Measurements from ENCODE around the gene ICA1L. TPM values are rescaled to one million over a fixed set of nuclear protein-coding genes. Genes with fewer than 3 reads are reported as not detected.

The ICA1L gene
- total RNA-seq, 1 experiment from 2014 or later = not detected

DNA sequence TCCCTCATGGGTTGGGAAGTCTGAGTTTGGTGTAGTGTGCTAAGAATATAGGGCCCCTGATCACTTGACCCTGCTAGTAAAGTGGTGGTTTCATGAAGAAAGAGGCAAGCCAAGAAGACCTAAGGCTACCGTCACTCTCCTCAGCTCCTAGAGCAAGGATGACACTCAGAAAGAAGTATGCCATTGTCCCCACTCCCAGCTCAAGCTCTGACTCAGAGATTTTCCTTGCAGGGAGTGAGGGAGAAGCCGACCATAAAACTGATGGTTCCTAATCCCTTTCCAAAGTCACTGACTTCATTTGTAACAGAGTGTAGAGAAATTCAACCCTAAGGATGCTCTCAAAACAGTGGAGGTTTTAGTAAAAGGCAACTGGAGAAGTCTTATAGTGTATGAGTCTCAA lies 80.9 kb downstream of the ICA1L start:
- H3K27ac ChIP-seq = no peak overlapping the region
- no peaks in the 10 kb centered on the region for H3K27me3 ChIP-seq (ENCODE audit: insufficient read depth, low read depth)
- H3K79me2 ChIP-seq (ENCODE audit: low read depth) = no peaks in the 10 kb centered on the region
- H4K20me1 ChIP-seq (ENCODE audit: insufficient read depth) = no peaks in the 10 kb centered on the region
- no peak overlapping the region for H3K4me3 ChIP-seq
- H3K36me3 ChIP-seq (ENCODE audit: low read depth) = no peaks in the 10 kb centered on the region
- no peaks in the 10 kb centered on the region for H3K4me1 ChIP-seq (replicated peaks; ENCODE audit: insufficient read depth)
- intact Hi-C loops (cut with micrococcal nuclease; ENCODE audit: unreplicated experiment) = no loop called here
- no peaks in the 10 kb centered on the region for H3K9me3 ChIP-seq (ENCODE audit: insufficient read depth, low read depth)
- POLR2A ChIA-PET (ENCODE audit: unreplicated experiment) = no interaction called here
- BruUV-seq (replicated peaks) = no TSS peak
- no peaks in the 10 kb centered on the region for H3F3A ChIP-seq (ENCODE audit: insufficient read depth, low read depth)
- CTCF ChIA-PET = no interaction called here
- no peak for DNase-seq
- no peak overlapping the region for H3K4me2 ChIP-seq
- no peaks in the 10 kb centered on the region for H3K9me2 ChIP-seq (ENCODE audit: insufficient read depth)
- no peak overlapping the region for H2AFZ ChIP-seq
- TF ChIP-seq, protein P1, sequence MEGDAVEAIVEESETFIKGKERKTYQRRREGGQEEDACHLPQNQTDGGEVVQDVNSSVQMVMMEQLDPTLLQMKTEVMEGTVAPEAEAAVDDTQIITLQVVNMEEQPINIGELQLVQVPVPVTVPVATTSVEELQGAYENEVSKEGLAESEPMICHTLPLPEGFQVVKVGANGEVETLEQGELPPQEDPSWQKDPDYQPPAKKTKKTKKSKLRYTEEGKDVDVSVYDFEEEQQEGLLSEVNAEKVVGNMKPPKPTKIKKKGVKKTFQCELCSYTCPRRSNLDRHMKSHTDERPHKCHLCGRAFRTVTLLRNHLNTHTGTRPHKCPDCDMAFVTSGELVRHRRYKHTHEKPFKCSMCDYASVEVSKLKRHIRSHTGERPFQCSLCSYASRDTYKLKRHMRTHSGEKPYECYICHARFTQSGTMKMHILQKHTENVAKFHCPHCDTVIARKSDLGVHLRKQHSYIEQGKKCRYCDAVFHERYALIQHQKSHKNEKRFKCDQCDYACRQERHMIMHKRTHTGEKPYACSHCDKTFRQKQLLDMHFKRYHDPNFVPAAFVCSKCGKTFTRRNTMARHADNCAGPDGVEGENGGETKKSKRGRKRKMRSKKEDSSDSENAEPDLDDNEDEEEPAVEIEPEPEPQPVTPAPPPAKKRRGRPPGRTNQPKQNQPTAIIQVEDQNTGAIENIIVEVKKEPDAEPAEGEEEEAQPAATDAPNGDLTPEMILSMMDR (conservative IDR thresholded peaks at IDR 0.05) = no peak
- no peak for TF ChIP-seq EZH2 (IDR thresholded peaks at IDR 0.05; ENCODE audit: low read depth)

DNA sequence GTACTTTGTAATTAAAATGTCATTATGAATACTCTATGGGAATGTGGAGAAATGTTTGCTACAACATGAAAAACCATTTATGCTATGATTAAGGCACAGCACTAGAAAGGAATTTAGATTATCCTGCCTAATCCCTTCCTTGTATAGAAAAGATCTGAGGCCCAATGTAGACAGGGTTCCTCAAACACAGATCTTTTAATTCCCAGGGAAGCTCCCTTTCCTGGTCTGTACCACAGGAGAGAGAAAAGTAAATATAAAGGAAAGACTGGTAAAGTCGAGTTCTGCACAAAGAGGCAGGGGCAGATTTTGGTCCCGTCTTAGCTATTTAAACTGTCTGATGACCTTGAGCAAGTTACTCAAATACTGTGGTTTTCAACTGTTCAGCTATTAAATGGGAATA lies 84.7 kb downstream of the ICA1L start:
- no peaks in the 10 kb centered on the region for H3K79me2 ChIP-seq (ENCODE audit: low read depth)
- no peak for DNase-seq
- no peaks in the 10 kb centered on the region for H3K9me3 ChIP-seq (ENCODE audit: insufficient read depth, low read depth)
- no peak overlapping the region for H3K4me3 ChIP-seq
- no peaks in the 10 kb centered on the region for H3K4me1 ChIP-seq (replicated peaks; ENCODE audit: insufficient read depth)
- no peak overlapping the region for H2AFZ ChIP-seq
- ChIA-PET CTCF (no interaction called here), POLR2A (ENCODE audit: unreplicated experiment) (interaction anchor here (0.5 kb wide), 1 partner anchor 50 kb away, joined by 8 read pairs; no protein-coding TSS in a partner anchor)
- intact Hi-C loops (cut with micrococcal nuclease; ENCODE audit: unreplicated experiment) = no loop called here
- H3K36me3 ChIP-seq (ENCODE audit: low read depth) = no peaks in the 10 kb centered on the region
- no peak overlapping the region for H3K27ac ChIP-seq
- no TSS peak for BruUV-seq (replicated peaks)
- no peaks in the 10 kb centered on the region for H3K27me3 ChIP-seq (ENCODE audit: insufficient read depth, low read depth)
- H3F3A ChIP-seq (ENCODE audit: insufficient read depth, low read depth) = no peaks in the 10 kb centered on the region
- H4K20me1 ChIP-seq (ENCODE audit: insufficient read depth) = no peaks in the 10 kb centered on the region
- TF ChIP-seq EZH2 (IDR thresholded peaks at IDR 0.05; ENCODE audit: low read depth) = no peak
- TF ChIP-seq, protein P1 (conservative IDR thresholded peaks at IDR 0.05) = no peak
- no peak overlapping the region for H3K4me2 ChIP-seq
- H3K9me2 ChIP-seq (ENCODE audit: insufficient read depth) = no peaks in the 10 kb centered on the region

DNA sequence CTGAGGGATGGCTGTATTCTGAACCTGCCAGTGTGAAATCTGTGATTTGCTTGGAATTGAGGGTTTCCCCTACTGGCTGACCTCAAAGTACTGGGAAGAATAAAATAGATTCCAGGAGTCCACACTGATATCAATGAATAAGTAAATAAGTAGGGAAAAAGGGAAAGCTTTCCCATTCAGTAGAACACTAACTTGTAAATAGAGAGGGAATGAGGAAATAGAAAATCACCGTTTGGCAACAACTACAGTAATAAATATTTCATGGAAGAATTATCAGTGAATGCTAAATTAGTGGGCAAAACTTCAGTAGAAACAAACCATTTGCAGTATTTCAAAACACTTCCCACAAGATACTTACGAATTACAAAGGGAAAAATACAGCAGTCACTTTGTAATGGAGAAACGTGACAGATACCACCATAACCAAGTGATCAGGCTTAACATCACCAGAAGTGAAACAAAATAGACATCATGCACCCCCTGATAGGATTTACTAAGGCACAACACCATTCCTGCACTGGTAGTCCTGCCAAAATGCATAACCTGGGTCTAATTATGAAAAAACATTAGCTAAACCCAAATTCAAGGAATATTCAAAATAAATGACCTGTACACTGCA lies 88.5 kb downstream of the ICA1L start:
- TF ChIP-seq, protein P1 (conservative IDR thresholded peaks at IDR 0.05) = no peak
- no peak for TF ChIP-seq EZH2 (IDR thresholded peaks at IDR 0.05; ENCODE audit: low read depth)
- DNase-seq = no peak
- POLR2A ChIA-PET (ENCODE audit: unreplicated experiment) = interaction anchor here (0.5 kb wide), 1 partner anchor 751 kb away, joined by 4 read pairs; no protein-coding TSS in a partner anchor
- H3K9me2 ChIP-seq (ENCODE audit: insufficient read depth) = no peaks in the 10 kb centered on the region
- no peaks in the 10 kb centered on the region for H3K27me3 ChIP-seq (ENCODE audit: insufficient read depth, low read depth)
- CTCF ChIA-PET = no interaction called here
- H3K36me3 ChIP-seq (ENCODE audit: low read depth) = no peaks in the 10 kb centered on the region
- no peak overlapping the region for H3K27ac ChIP-seq
- H2AFZ ChIP-seq = no peak overlapping the region
- H4K20me1 ChIP-seq (ENCODE audit: insufficient read depth) = no peaks in the 10 kb centered on the region
- H3K4me2 ChIP-seq = no peak overlapping the region
- H3F3A ChIP-seq (ENCODE audit: insufficient read depth, low read depth) = peaks cover 5% of the 10 kb centered on the region; the same call in 1 of the 2 replicates
- no peaks in the 10 kb centered on the region for H3K79me2 ChIP-seq (ENCODE audit: low read depth)
- H3K4me3 ChIP-seq = no peak overlapping the region
- H3K4me1 ChIP-seq (replicated peaks; ENCODE audit: insufficient read depth) = peaks cover 14% of the 10 kb centered on the region
- H3K9me3 ChIP-seq (ENCODE audit: insufficient read depth, low read depth) = no peaks in the 10 kb centered on the region
- BruUV-seq (replicated peaks) = no TSS peak
- intact Hi-C loops (cut with micrococcal nuclease; ENCODE audit: unreplicated experiment) = no loop called here

Data from PC-9 (cell line).